Measurements from ENCODE around the gene HYAL1.
"Not testable (repeated sequence)": the region's sequence is repeated elsewhere in the genome, so short reads cannot be mapped to it uniquely, and the experiment has no call there.

The HYAL1 gene

DNA sequence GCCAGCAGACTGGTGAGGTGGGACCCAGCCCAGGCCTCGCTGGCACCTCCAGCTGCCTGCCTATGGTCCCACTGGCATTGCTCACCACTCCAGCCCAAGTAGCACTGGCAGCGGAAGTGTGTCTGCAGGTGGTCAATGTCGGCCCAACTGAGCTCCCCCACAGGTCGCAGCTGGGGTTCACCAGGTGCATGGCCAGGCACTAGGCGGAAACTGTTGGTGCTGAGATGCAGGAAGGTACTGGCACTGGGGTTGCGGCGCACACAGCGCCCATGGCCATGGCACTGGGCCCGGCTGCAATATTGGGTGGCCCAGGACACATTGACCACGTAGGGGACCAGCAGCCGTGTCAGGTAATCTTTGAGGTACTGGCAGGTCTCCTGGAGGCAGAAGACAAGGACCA, 14.8 kb upstream of the HYAL1 start:
- TF ChIP-seq, protein P1, sequence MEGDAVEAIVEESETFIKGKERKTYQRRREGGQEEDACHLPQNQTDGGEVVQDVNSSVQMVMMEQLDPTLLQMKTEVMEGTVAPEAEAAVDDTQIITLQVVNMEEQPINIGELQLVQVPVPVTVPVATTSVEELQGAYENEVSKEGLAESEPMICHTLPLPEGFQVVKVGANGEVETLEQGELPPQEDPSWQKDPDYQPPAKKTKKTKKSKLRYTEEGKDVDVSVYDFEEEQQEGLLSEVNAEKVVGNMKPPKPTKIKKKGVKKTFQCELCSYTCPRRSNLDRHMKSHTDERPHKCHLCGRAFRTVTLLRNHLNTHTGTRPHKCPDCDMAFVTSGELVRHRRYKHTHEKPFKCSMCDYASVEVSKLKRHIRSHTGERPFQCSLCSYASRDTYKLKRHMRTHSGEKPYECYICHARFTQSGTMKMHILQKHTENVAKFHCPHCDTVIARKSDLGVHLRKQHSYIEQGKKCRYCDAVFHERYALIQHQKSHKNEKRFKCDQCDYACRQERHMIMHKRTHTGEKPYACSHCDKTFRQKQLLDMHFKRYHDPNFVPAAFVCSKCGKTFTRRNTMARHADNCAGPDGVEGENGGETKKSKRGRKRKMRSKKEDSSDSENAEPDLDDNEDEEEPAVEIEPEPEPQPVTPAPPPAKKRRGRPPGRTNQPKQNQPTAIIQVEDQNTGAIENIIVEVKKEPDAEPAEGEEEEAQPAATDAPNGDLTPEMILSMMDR (conservative IDR thresholded peaks at IDR 0.05; ENCODE audit: control insufficient read depth, insufficient read depth, low read depth, low read length), result no peak
- no peak overlapping the region for H3K4me3 ChIP-seq (ENCODE audit: control insufficient read depth, low read depth, low read length)
- DNase-seq (ENCODE audit: low read depth), result no peak

DNA sequence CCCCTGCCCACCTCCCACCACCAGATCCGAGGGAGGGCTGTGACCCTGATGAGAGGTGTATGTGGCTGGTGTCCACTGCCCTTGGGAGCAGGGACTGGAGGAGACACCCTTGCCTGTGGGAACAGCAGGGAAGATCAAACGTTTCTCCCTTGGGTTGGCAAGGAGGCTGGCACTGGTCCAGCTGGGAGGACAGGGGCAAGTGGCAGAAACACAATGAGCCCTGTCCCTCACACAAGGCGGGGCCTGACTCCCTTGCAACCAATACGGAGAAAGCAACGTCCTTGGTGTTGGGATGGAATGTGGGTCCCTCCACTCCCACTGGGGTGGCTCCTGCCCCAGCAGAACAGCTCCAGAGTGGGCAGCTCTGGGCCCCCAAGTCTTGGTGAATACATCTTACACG, 13.9 kb upstream of the HYAL1 start:
- no peak for DNase-seq (ENCODE audit: low read depth)
- TF ChIP-seq, protein P1 (conservative IDR thresholded peaks at IDR 0.05; ENCODE audit: control insufficient read depth, insufficient read depth, low read depth, low read length), result no peak
- no peak overlapping the region for H3K4me3 ChIP-seq (ENCODE audit: control insufficient read depth, low read depth, low read length)

DNA sequence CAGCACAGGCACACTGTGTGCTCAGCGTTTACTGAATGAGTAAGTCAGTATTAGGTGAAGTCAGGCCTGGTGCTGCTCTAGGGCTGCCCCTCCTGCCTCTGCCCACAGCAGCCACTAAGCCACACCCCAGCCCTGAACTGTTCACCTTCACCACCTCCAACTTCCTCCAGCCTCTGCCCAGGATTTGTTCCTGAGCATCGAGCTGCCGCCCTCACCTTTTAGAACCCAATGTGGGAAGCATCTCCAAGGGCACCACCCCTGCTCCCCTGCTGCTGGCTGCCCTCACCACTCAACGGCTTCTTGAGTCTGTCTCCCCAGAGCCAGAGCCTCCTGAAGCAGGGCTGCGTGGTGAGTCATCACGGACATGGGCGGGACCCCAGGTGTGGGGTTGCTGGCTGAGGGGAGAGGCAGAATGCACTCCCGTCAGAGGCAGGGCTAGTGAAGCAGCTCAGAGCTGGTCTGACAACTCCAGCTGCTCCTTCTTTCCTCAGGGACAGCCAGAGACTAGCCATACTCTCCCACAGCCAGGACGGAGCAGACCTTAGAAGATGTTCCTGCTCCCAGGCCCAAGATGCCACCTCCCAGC, 13.4 kb upstream of the HYAL1 start:
- DNase-seq (ENCODE audit: low read depth), result peak; percentile 53
- no peak overlapping the region for H3K4me3 ChIP-seq (ENCODE audit: control insufficient read depth, low read depth, low read length)
- TF ChIP-seq, protein P1 (conservative IDR thresholded peaks at IDR 0.05; ENCODE audit: control insufficient read depth, insufficient read depth, low read depth, low read length), result no peak

DNA sequence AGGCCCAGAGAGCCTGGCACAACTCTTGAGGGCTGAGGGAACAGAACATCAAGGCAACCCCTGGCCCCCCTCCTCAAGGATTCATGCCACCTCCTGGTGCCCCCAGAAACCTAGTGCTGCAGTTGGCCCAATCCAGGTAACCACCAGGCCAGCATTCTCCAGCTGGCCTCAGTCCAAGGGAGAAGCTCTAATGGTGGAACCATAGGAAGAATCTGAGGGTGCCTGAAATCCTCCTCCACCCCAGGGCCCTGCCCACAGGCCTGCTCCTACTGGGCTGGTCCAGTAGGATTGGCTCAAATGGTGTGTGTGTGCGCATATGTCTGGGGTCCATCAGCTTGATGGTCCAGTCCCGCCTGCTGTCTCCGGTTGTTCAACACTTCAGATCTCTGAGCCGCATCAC, 11.4 kb upstream of the HYAL1 start:
- TF ChIP-seq, protein P1 (conservative IDR thresholded peaks at IDR 0.05; ENCODE audit: control insufficient read depth, insufficient read depth, low read depth, low read length), result no peak
- DNase-seq (ENCODE audit: low read depth), result no peak
- no peak overlapping the region for H3K4me3 ChIP-seq (ENCODE audit: control insufficient read depth, low read depth, low read length)

DNA sequence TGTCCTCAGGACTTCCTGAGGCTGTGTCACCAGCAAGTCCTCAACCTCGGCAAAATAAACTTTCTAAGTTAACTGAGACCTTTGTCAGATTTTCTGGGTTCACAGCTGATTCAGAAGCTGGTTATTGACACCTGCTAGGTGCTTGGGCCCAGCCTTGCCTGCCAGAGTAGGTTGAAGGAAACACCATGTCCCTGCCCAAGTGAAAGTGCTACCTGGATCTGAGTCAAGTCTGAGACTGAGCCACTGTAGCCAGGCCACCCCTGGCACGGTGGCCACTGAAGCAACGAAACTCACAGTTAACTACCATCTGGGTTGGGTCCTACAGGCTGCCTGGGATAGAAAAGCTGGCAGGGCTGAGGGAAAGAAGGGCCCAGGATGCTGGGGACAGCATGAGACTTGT, 11.0 kb upstream of the HYAL1 start:
- no peak for DNase-seq (ENCODE audit: low read depth)
- no peak overlapping the region for H3K4me3 ChIP-seq (ENCODE audit: control insufficient read depth, low read depth, low read length)
- TF ChIP-seq, protein P1 (conservative IDR thresholded peaks at IDR 0.05; ENCODE audit: control insufficient read depth, insufficient read depth, low read depth, low read length), result no peak

DNA sequence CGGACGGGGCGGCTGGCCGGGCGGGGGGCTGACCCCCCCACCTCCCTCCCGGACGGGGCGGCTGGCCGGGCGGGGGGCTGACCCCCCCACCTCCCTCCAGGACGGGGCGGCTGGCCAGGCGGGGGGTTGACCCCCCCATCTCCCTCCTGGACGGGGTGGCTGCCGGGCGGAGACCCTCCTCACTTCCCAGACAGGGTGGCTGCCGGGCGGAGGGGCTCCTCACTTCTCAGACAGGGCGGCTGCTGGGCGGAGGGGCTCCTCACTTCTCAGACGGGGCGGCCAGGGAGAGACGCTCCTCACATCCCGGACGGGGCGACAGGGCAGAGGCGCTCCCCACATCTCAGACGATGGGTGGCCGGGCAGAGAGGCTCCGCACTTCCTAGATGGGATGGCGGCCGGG, 8.7 kb upstream of the HYAL1 start:
- DNase-seq (ENCODE audit: low read depth); H3K4me3 ChIP-seq (ENCODE audit: control insufficient read depth, low read depth, low read length): not testable (repeated sequence)

DNA sequence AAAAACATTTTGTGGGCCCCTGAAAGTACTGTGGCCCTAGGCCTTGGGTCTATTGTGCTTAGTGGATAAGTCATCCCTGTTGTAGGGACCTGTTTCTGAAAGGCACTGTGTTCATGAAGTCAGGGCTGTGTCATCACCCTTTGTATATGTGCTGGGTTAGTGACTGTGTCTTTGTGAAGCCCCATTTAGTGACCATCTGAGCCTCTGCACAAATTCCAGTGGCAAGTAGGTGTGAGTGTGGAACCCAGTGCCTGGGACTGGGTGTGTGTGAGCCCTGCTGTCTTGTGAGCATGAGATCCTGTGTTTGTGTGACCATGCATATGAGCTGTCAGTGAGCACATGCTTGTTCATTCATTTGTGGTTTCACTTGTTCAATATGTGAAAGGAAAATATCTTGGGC, 1.2 kb upstream of the HYAL1 start:
- TF ChIP-seq, protein P1 (conservative IDR thresholded peaks at IDR 0.05; ENCODE audit: control insufficient read depth, insufficient read depth, low read depth, low read length), result no peak
- no peak overlapping the region for H3K4me3 ChIP-seq (ENCODE audit: control insufficient read depth, low read depth, low read length)
- peak; percentile 65 for DNase-seq (ENCODE audit: low read depth)

Measured in fibroblast of mammary gland (primary cell).